ENCODE results near the gene DCDC2B. TPM values are rescaled to one million over a fixed set of nuclear protein-coding genes. Genes with fewer than 3 reads are reported as not detected.
A peak's percentile ranks its signal among the peaks of the same experiment; 100 is the strongest.

The DCDC2B gene
- total and polyA plus RNA-seq, 2 of the 13 experiments (the other 11 are each of a cell fraction or from before 2014, with no cell fraction given): not detected

DNA sequence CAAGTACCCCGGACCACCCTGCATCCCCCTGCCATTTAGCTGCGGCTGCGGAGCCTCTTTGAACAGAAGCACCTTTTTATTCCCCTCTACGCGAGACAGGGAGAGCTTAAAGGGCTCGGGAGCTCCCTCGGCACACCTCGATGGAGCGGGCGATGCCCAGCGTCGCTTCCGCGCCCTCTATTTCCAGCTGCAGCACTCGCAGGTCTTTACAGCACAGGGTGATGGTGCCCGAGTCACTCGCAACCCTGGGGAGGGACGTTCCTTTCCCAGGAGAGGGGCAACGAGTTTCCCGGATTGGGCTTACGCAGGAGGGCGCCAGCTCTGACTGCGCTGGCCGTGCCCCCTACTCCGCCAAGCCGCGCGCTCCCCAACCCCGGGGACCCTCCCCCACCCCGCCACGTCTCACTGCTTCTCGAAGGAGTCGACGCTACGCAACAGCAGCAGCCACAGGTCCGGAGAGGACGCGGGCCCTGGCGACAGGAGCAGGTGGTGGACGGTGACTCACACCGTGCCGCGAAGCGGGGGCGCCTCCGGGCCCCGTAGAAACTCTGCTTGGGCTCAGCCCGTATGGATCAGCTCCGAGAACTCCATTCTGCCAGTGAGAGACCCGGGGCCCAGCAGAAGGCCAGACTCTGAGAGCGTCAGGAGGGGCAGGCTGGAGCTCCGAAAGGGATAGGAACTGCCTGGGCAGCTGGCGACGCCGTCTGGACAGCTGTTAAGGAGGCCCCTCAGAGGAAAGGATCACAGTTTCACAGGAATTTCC, 32.3 kb downstream of the DCDC2B start (continued):
- TF ChIP-seq MEIS1 (CRISPR knock-in tag; IDR thresholded peaks at IDR 0.05; ENCODE audit: borderline replicate concordance) (peak; percentile 68; the same call in 1 of the 2 replicates), ZNF317 (CRISPR knock-in tag; IDR thresholded peaks at IDR 0.05) (no peak)

DNA sequence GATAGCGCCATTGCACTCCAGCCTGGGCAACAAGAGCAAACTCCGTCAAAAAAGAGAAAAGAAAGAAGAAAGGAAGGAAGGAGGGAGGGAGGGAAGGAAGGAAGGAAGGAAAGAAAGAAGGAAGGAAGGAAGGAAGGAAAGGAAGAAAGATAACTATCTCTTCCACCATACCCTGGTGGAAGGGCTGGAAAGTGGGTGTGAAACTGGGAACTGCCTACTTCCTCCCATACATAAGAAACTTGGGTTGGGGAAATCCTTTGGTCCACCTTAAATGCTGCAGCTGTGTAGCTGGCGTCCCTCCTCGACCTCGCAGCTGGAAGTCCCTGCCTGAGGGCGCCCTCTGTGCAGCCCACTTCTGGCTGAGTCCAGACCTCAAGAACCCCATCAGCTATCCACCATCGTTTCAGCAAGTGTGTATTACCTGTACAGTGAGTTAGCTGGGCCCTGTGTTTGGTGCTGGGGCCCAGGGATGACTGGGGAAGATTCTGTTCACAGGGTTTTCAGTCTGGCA, 33.5 kb downstream of the DCDC2B start:
- Histone ChIP-seq H3K4me1 (ENCODE audit: insufficient read depth, low read length) (peaks cover 53% of the 10 kb centered on the region), H3K9ac (ENCODE audit: insufficient read depth, low read depth, low read length) (no peak overlapping the region), H3K4me3 (replicated peaks in 1 of 3; ENCODE audit: insufficient read depth in 1 of 3, low read depth in 2 of 3, low read length in 3 of 3) (peak overlapping the region in 1 of 3 experiments; percentile 30; a peak in 1 of 6 replicates), H3K27me3 (ENCODE audit: control insufficient read depth in 1 of 2, insufficient read depth in 2 of 2, low read length in 2 of 2) (no peaks in the 10 kb centered on the region), H3K27ac (ENCODE audit: extremely low read length, insufficient read depth, low read length) (no peak overlapping the region), H2AFZ (ENCODE audit: low read length) (peak overlapping the region; percentile 46), H4K20me1 (ENCODE audit: insufficient read depth, low read length) (no peaks in the 10 kb centered on the region), H3K9me3 (ENCODE audit: low read length) (no peaks in the 10 kb centered on the region), H3K4me2 (ENCODE audit: low read depth, low read length) (peak overlapping the region; percentile 74), H3K36me3 (replicated peaks in 1 of 2; ENCODE audit: control insufficient read depth in 1 of 2, insufficient read depth in 2 of 2, low read length in 2 of 2) (no peaks in the 10 kb centered on the region), H3K79me2 (ENCODE audit: insufficient read depth, low read length) (no peaks in the 10 kb centered on the region)
- WGBS (ENCODE audit: low lambda C conversion rate): 92% methylated on average over 2 of the region's 7 CpGs
- POLR2A ChIA-PET: interaction anchor here (0.8 to 2.5 kb wide), 11 partner anchors 9 to 109 kb away, joined by 3 to 14 read pairs (median 8); partner anchors contain the start of genes LCK, MARCKSL1 and TXLNA
- ATAC-seq (peak; percentile 51), DNase-seq (ENCODE audit: low spot score) (no peak), FAIRE-seq (peak; percentile 12)
- BruUV-seq (replicated peaks): no TSS peak
- intact Hi-C loops (cut with micrococcal nuclease; ENCODE audit: unreplicated experiment) (no loop called here), in situ Hi-C loops (cut with HindIII; ENCODE audit: extremely low pct_ligation_motif_present, low pct_unique_long_range_greater_than_20kb) (no loop called here)
- CTCF ChIA-PET (ENCODE audit: low intra/inter-chr PET ratio, low total read pairs): no interaction called here
- no peak for TF ChIP-seq EED (CRISPR knock-in tag; IDR thresholded peaks at IDR 0.05)
- TF ChIP-seq SRY (CRISPR knock-in tag; IDR thresholded peaks at IDR 0.05): no peak
- no peak for TF ChIP-seq XBP1 (CRISPR knock-in tag; IDR thresholded peaks at IDR 0.05)
- TF ChIP-seq, protein P1, sequence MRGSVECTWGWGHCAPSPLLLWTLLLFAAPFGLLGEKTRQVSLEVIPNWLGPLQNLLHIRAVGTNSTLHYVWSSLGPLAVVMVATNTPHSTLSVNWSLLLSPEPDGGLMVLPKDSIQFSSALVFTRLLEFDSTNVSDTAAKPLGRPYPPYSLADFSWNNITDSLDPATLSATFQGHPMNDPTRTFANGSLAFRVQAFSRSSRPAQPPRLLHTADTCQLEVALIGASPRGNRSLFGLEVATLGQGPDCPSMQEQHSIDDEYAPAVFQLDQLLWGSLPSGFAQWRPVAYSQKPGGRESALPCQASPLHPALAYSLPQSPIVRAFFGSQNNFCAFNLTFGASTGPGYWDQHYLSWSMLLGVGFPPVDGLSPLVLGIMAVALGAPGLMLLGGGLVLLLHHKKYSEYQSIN (CRISPR knock-in tag; IDR thresholded peaks at IDR 0.05; ENCODE audit: borderline replicate concordance): no peak
- no peak for TF ChIP-seq ZBTB3 (CRISPR knock-in tag; IDR thresholded peaks at IDR 0.05; ENCODE audit: borderline replicate concordance, low read depth)
- TF ChIP-seq ZNF235 (CRISPR knock-in tag; IDR thresholded peaks at IDR 0.05; ENCODE audit: borderline replicate concordance): no peak
- TF ChIP-seq, protein P2, sequence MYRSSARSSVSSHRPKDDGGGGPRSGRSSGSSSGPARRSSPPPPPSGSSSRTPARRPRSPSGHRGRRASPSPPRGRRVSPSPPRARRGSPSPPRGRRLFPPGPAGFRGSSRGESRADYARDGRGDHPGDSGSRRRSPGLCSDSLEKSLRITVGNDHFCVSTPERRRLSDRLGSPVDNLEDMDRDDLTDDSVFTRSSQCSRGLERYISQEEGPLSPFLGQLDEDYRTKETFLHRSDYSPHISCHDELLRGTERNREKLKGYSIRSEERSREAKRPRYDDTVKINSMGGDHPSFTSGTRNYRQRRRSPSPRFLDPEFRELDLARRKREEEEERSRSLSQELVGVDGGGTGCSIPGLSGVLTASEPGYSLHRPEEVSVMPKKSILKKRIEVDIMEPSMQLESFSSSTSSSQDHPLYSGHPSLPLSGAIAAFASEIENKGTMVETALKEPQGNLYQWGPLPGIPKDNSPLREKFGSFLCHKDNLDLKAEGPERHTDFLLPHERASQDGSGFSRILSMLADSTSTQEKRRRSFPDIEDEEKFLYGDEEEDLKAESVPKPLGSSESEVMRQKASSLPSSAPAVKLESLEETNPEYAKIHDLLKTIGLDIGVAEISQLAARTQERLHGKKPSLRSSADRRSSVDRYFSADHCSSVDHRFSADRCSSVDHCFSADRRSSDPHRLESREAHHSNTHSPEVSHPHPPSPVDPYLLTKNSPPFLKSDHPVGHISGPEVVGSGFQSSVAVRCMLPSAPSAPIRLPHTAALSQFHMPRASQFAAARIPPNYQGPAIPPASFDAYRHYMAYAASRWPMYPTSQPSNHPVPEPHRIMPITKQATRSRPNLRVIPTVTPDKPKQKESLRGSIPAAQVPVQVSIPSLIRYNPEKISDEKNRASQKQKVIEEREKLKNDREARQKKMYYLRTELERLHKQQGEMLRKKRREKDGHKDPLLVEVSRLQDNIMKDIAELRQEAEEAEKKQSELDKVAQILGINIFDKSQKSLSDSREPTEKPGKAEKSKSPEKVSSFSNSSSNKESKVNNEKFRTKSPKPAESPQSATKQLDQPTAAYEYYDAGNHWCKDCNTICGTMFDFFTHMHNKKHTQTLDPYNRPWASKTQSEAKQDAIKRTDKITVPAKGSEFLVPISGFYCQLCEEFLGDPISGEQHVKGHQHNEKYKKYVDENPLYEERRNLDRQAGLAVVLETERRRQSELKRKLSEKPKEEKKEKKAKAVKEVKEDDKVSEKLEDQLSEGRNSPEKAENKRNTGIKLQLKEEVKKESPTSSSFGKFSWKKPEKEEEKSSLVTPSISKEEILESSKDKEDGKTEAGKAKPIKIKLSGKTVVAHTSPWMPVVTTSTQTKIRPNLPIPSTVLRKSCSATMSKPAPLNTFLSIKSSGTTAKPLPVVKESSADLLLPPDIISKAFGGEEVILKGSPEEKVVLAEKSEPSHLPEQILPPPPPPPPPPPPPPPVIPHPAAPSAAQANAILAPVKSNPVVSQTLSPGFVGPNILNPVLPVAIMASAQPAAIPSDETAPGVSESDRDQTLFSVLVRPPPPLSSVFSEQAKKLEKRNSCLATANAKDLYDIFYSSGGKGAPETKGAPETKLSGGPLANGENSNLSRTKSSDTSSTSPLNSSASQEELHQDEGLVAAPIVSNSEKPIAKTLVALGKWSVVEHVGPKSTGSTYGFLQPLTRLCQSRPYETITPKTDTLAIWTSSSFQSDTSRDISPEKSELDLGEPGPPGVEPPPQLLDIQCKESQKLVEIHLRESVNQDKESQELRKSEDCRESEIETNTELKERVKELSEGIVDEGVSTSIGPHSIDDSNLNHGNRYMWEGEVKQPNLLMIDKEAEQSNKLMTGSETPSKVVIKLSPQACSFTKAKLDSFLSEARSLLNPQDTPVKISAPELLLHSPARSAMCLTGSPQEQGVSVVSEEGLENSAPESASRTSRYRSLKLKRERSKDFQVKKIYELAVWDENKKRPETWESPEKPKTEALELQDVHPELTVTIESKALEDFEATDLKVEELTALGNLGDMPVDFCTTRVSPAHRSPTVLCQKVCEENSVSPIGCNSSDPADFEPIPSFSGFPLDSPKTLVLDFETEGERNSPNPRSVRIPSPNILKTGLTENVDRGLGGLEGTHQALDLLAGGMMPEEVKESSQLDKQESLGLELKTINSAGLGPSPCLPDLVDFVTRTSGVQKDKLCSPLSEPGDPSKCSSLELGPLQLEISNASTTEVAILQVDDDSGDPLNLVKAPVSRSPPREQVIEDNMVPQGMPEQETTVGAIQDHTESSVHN (CRISPR knock-in tag; IDR thresholded peaks at IDR 0.05): no peak
- TF ChIP-seq FOXO1 (CRISPR knock-in tag; IDR thresholded peaks at IDR 0.05): no peak
